Measurements from ENCODE around the gene ZNF695. TPM values are rescaled to one million over a fixed set of nuclear protein-coding genes. Genes with fewer than 3 reads are reported as not detected.
"Not testable (repeated sequence)": the region's sequence is repeated elsewhere in the genome, so short reads cannot be mapped to it uniquely, and the experiment has no call there.

Gene ZNF695
- not detected for total RNA-seq
- not detected for polyA plus RNA-seq
- long read RNA-seq, donor 1: 0 reads
- long read RNA-seq, donor 2: 0 reads

- Histone ChIP-seq H3K27ac (ENCODE audit: low read depth in 1 of 2, low read length in 2 of 2) (no peak within 1 kb of the TSS), H3K36me3 (ENCODE audit: control insufficient read depth in 1 of 2, insufficient read depth in 2 of 2, low read length in 1 of 2) (no peaks in the 10 kb centered on the region), H3K4me3 (ENCODE audit: low read length in 2 of 2) (peak within 1 kb of the TSS; percentile 21 to 31), H3K4me1 (ENCODE audit: control insufficient read depth in 1 of 2, insufficient read depth in 2 of 2, low read length in 2 of 2) (no peaks in the 10 kb centered on the region), H3K27me3 (ENCODE audit: control insufficient read depth in 1 of 2, insufficient read depth in 2 of 2, low read length in 1 of 2) (peaks cover 0 to 2% of the 10 kb centered on the region in 2 donors), H3K9me3 (ENCODE audit: control insufficient read depth, low read length) (peaks cover 2% of the 10 kb centered on the region)
- intact Hi-C loops (cut with DNase I): no loop called here
- peak; percentile 77 to 86 for DNase-seq
- WGBS, 2 donors: 0 to 1% methylated on average over 42 to 58 of the region's 58 CpGs
- peak; percentile 89 for ATAC-seq (ENCODE audit: low FRiP score)
These were observed at the start of gene ZNF695 for GRCh38 chr1:247007511-247008405. ZNF695 (minus strand) TSS chr1:247008057; CDS start chr1:247007908, 149 bp downstream.

GRCh38 chr1:247056071-247056470 is 48.2 kb upstream of the ZNF695 start:
- H3K36me3 ChIP-seq (ENCODE audit: control insufficient read depth in 1 of 2, insufficient read depth in 2 of 2, low read length in 1 of 2): no peaks in the 10 kb centered on the region
- H3K27me3 ChIP-seq (ENCODE audit: control insufficient read depth in 1 of 2, insufficient read depth in 2 of 2, low read length in 1 of 2): no peaks in the 10 kb centered on the region
- no peak for DNase-seq
- intact Hi-C loops (cut with DNase I): no loop called here
- no peak overlapping the region for H3K4me3 ChIP-seq (ENCODE audit: low read length in 2 of 2)
- H3K4me1 ChIP-seq (ENCODE audit: control insufficient read depth in 1 of 2, insufficient read depth in 2 of 2, low read length in 2 of 2): peaks cover 0 to 2% of the 10 kb centered on the region in 2 donors
- no peak for ATAC-seq (ENCODE audit: low FRiP score)
- peaks cover 9% of the 10 kb centered on the region for H3K9me3 ChIP-seq (ENCODE audit: control insufficient read depth, low read length)
- H3K27ac ChIP-seq (ENCODE audit: low read depth in 1 of 2, low read length in 2 of 2): no peak overlapping the region
- WGBS, 2 donors: 89 to 98% methylated on average over 2 of the region's 2 CpGs

GRCh38 chr1:247054992-247055415 is 47.1 kb upstream of the ZNF695 start:
- WGBS, 2 donors: 47 to 51% methylated on average over 2 of the region's 2 CpGs
- H3K27me3 ChIP-seq (ENCODE audit: control insufficient read depth in 1 of 2, insufficient read depth in 2 of 2, low read length in 1 of 2): no peaks in the 10 kb centered on the region
- H3K4me3 ChIP-seq (ENCODE audit: low read length in 2 of 2): no peak overlapping the region
- no peaks in the 10 kb centered on the region for H3K36me3 ChIP-seq (ENCODE audit: control insufficient read depth in 1 of 2, insufficient read depth in 2 of 2, low read length in 1 of 2)
- peaks cover 0 to 2% of the 10 kb centered on the region in 2 donors for H3K4me1 ChIP-seq (ENCODE audit: control insufficient read depth in 1 of 2, insufficient read depth in 2 of 2, low read length in 2 of 2)
- DNase-seq (no peak), ATAC-seq (ENCODE audit: low FRiP score) (no peak)
- H3K27ac ChIP-seq (ENCODE audit: low read depth in 1 of 2, low read length in 2 of 2): no peak overlapping the region
- intact Hi-C loops (cut with DNase I): no loop called here
- H3K9me3 ChIP-seq (ENCODE audit: control insufficient read depth, low read length): peaks cover 9% of the 10 kb centered on the region

GRCh38 chr1:247047702-247048101 is 39.8 kb upstream of the ZNF695 start:
- 91 to 96% methylated on average over 2 of the region's 2 CpGs for WGBS, 2 donors
- Histone ChIP-seq H3K4me1 (ENCODE audit: control insufficient read depth in 1 of 2, insufficient read depth in 2 of 2, low read length in 2 of 2) (no peaks in the 10 kb centered on the region), H3K36me3 (ENCODE audit: control insufficient read depth in 1 of 2, insufficient read depth in 2 of 2, low read length in 1 of 2) (peaks cover 0 to 4% of the 10 kb centered on the region in 2 donors), H3K27ac (ENCODE audit: low read depth in 1 of 2, low read length in 2 of 2) (no peak overlapping the region), H3K27me3 (ENCODE audit: control insufficient read depth in 1 of 2, insufficient read depth in 2 of 2, low read length in 1 of 2) (no peaks in the 10 kb centered on the region), H3K4me3 (ENCODE audit: low read length in 2 of 2) (no peak overlapping the region), H3K9me3 (ENCODE audit: control insufficient read depth, low read length) (peaks cover 27% of the 10 kb centered on the region)
- intact Hi-C loops (cut with DNase I): no loop called here
- ATAC-seq (ENCODE audit: low FRiP score) (no peak), DNase-seq (no peak)

GRCh38 chr1:247047260-247047659 is 39.4 kb upstream of the ZNF695 start:
- H3K9me3 ChIP-seq (ENCODE audit: control insufficient read depth, low read length): peaks cover 26% of the 10 kb centered on the region
- H3K4me1 ChIP-seq (ENCODE audit: control insufficient read depth in 1 of 2, insufficient read depth in 2 of 2, low read length in 2 of 2): no peaks in the 10 kb centered on the region

GRCh38 chr1:247043406-247043805 is 35.5 kb upstream of the ZNF695 start:
- H3K27me3 ChIP-seq (ENCODE audit: control insufficient read depth in 1 of 2, insufficient read depth in 2 of 2, low read length in 1 of 2): no peaks in the 10 kb centered on the region
- H3K27ac ChIP-seq (ENCODE audit: low read depth in 1 of 2, low read length in 2 of 2): no peak overlapping the region
- H3K4me1 ChIP-seq (ENCODE audit: control insufficient read depth in 1 of 2, insufficient read depth in 2 of 2, low read length in 2 of 2): no peaks in the 10 kb centered on the region
- no peak overlapping the region for H3K4me3 ChIP-seq (ENCODE audit: low read length in 2 of 2)
- DNase-seq (no peak), ATAC-seq (ENCODE audit: low FRiP score) (no peak)
- H3K9me3 ChIP-seq (ENCODE audit: control insufficient read depth, low read length): peaks cover 21% of the 10 kb centered on the region
- H3K36me3 ChIP-seq (ENCODE audit: control insufficient read depth in 1 of 2, insufficient read depth in 2 of 2, low read length in 1 of 2): peaks cover 0 to 4% of the 10 kb centered on the region in 2 donors
- intact Hi-C loops (cut with DNase I): no loop called here
- WGBS, 2 donors: 91 to 92% methylated on average over 5 of the region's 5 CpGs

More at GRCh38 chr1:247047260-247047659, 39.4 kb upstream of the ZNF695 start:
- Histone ChIP-seq H3K4me3 (ENCODE audit: low read length in 2 of 2) (no peak overlapping the region), H3K36me3 (ENCODE audit: control insufficient read depth in 1 of 2, insufficient read depth in 2 of 2, low read length in 1 of 2) (peaks cover 0 to 4% of the 10 kb centered on the region in 2 donors), H3K27me3 (ENCODE audit: control insufficient read depth in 1 of 2, insufficient read depth in 2 of 2, low read length in 1 of 2) (no peaks in the 10 kb centered on the region), H3K27ac (ENCODE audit: low read depth in 1 of 2, low read length in 2 of 2) (no peak overlapping the region)
- ATAC-seq (ENCODE audit: low FRiP score) (no peak), DNase-seq (no peak)
- intact Hi-C loops (cut with DNase I): no loop called here
- WGBS, 2 donors: 94 to 98% methylated on average over 2 of the region's 2 CpGs

GRCh38 chr1:247037511-247038320 is 29.9 kb upstream of the ZNF695 start:
- 93% methylated on average over 6 of the region's 6 CpGs for WGBS, 2 donors
- Histone ChIP-seq H3K27ac (ENCODE audit: low read depth in 1 of 2, low read length in 2 of 2) (no peak overlapping the region), H3K4me1 (ENCODE audit: control insufficient read depth in 1 of 2, insufficient read depth in 2 of 2, low read length in 2 of 2) (no peaks in the 10 kb centered on the region), H3K4me3 (ENCODE audit: low read length in 2 of 2) (no peak overlapping the region), H3K9me3 (ENCODE audit: control insufficient read depth, low read length) (peaks cover 12% of the 10 kb centered on the region), H3K36me3 (ENCODE audit: control insufficient read depth in 1 of 2, insufficient read depth in 2 of 2, low read length in 1 of 2) (peaks cover 6 to 10% of the 10 kb centered on the region in 2 donors), H3K27me3 (ENCODE audit: control insufficient read depth in 1 of 2, insufficient read depth in 2 of 2, low read length in 1 of 2) (no peaks in the 10 kb centered on the region)
- no peak for DNase-seq
- no peak for ATAC-seq (ENCODE audit: low FRiP score)
- intact Hi-C loops (cut with DNase I): no loop called here

- H3K9me3 ChIP-seq (ENCODE audit: control insufficient read depth, low read length): peaks cover 14% of the 10 kb centered on the region
- H3K27me3 ChIP-seq (ENCODE audit: control insufficient read depth in 1 of 2, insufficient read depth in 2 of 2, low read length in 1 of 2); intact Hi-C loops (cut with DNase I); H3K36me3 ChIP-seq (ENCODE audit: control insufficient read depth in 1 of 2, insufficient read depth in 2 of 2, low read length in 1 of 2); H3K4me1 ChIP-seq (ENCODE audit: control insufficient read depth in 1 of 2, insufficient read depth in 2 of 2, low read length in 2 of 2); DNase-seq; H3K4me3 ChIP-seq (ENCODE audit: low read length in 2 of 2); H3K27ac ChIP-seq (ENCODE audit: low read depth in 1 of 2, low read length in 2 of 2); ATAC-seq (ENCODE audit: low FRiP score): not testable (repeated sequence)
- 92 to 99% methylated on average over 9 to 29 of the region's 30 CpGs for WGBS, 2 donors
These were observed 24.4 kb upstream of the ZNF695 start for GRCh38 chr1:247032306-247032705.

All from aorta (tissue), 5 donors.